GM18870 (cell line): ENCODE results near the gene UBASH3B.

Experiments used
- ATAC-seq: cut with Tn5 transposase; IDR thresholded peaks from one replicate; pipeline ENCODE4 v1.9.1; 2021; ENCODE audit warnings: moderate library complexity; ENCODE audit not compliant: unreplicated experiment

The UBASH3B gene

DNA sequence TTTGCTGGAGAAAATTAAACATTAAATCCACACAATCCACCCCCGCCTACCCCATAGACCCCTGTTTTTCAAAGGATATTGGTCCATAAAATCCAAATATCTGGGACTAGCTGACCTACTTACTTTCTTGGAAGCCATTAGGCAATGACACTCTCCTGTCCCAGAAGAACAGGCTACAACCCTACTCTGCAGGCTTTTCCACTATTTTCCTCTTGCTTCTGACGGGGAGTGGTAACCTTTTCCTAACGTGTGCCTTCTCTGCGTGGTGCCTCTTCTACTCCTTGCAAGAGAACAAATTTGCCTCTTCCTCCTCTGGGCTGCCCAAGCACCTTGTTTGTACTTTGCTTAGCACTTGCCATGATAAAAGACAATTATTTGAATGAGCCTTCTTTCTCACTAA is 51.6 kb downstream of the UBASH3B start:
- ATAC-seq: no peak

DNA sequence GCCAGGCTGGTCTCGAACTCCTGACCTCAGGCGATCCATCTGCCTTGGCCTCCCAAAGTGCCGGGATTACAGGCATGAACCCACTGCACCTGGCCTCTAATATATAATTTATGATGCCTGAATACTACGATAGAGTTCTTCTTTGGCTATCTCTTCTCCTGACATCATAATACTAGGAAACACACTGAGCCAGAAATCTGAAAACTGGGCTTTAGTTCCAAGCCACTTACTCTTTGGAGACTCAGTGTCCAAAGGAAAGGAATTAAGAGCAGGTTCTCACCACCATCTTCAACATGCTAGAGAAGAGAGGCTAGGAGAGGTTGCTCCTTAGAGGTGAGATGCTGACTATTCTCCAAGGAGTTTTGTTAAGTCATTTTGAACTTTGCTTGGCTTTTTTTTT is 52.4 kb downstream of the UBASH3B start:
- no peak for ATAC-seq

- ATAC-seq: no peak
These were observed 53.7 kb downstream of the UBASH3B start for GRCh38 chr11:122709039-122709760.

DNA sequence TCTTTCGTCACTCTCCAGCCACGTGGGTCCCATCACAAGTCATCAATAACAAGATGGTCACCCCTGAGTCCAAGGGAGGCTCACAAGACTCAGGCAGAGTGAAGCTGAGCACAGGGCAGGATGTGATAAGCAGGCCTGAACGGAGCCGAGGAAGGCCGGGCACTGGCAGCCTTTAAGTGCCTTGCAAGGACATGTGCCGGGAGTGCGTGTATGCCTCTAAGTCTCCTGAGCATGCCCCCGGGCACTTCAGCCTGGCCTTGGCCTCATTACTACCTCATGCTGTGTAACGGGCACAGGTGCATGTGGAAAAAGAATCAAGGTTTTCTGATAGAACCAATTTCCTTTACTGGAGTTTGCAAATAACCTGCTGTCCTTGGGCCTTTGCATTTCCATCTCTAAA is 55.8 kb downstream of the UBASH3B start:
- no peak for ATAC-seq

GRCh38 chr11:122711831-122712381 is 56.4 kb downstream of the UBASH3B start:
- no peak for ATAC-seq

DNA sequence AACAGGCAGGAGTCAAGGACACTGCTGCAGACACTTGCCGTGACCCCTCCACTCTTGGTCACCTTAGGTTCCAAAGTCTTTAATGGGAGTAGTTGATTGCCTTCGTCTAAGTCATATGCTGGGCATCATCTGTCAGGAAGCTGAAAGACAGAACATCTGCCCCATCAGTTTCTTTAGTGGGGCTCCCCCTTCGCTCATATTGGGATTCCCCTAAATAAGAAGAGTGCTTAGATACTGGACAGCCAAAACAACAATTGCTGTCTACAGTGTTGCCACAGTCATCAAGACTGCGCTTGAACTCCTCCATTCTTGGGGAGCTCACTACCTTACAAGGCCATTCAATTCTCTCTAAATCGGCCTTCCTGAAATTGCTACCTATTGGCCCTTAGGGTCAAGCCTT is 58.5 kb downstream of the UBASH3B start:
- ATAC-seq: no peak

GRCh38 chr11:122714484-122714883 is 59.0 kb downstream of the UBASH3B start:
- ATAC-seq: no peak

- ATAC-seq: no peak
These were observed 60.3 kb downstream of the UBASH3B start for GRCh38 chr11:122715548-122716440.

DNA sequence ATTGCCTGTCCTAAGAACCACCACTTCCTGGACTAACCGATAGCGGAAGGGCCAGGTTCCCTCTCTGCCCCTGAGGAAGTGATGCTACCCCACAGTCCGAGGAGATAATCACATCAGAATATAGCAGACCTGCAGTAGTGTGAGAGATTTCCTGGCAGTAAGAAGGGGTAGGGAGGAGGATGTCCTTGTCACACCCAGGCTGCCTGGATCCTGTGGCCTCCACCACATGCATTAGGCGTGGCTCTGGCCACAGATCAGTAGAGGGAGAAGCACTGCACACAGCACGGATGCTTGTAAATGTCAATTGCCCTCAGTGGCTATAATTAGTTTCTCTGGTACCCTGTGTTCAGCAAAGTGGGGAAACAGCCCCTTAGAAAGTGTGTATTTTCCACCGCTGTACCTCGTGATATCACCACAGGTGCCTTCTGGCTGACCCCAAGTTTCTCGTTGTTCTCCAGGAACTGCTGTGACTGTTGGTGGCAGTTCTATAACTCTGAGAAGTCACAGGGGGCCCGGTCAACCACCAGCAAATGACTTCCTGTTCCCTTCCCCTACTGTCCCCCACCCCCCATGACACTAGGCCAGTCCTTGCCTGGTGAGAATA is 61.8 kb downstream of the UBASH3B start:
- peak; percentile 88 for ATAC-seq

- no peak for ATAC-seq
These were observed 64.8 kb downstream of the UBASH3B start for GRCh38 chr11:122720107-122720881.

DNA sequence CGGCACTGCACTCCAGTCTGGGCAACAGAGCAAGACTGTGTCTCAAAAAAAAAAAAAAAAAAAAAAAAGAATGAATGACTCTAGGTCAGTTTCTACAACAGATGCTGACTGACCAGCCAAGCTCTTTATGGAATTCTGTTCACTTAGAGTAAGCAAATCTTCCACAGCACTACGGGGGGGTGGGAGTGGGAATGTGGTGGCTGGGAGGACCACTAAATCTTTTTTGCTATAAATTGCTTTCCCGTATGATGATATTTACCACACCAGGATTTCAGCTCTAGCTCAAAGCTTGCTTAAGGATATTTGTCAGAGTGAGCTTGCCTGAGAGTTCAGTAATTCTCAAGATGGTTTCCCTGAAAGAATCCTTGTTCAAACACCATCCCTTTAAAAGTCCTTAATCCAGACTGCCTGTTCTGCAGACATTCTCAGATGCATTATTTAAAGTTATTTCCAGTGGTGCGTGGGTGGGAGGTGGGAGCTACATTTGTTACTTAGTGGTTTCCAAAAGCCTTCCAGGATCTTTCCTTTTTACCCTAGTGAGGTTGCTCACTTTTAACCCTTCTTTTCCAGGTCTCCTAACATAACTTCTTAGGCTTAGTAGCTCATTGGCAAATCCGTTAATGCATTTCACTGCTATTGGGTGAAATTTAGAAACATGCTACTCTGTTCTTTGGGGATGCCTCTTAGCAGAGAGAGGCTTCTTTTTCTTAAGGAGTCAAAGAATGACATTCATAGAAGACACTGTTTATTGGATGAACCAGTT is 65.9 kb downstream of the UBASH3B start:
- ATAC-seq: no peak

DNA sequence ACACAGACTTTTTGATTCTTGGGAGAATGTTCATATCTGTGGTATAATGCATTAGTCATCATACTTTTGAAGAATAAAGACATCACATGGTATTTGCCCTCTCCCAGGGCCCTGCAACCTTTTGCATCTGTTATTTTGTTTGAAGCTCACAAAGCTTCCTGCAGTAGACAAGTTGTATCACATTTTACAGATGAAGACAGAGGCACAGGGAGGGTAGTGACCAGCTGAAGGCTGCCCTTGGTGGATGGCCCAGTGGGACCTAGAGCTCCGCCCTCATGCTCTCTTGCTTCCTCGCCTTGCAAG is 66.4 kb downstream of the UBASH3B start:
- no peak for ATAC-seq

GRCh38 chr11:122723106-122723505 is 67.6 kb downstream of the UBASH3B start:
- ATAC-seq: no peak

DNA sequence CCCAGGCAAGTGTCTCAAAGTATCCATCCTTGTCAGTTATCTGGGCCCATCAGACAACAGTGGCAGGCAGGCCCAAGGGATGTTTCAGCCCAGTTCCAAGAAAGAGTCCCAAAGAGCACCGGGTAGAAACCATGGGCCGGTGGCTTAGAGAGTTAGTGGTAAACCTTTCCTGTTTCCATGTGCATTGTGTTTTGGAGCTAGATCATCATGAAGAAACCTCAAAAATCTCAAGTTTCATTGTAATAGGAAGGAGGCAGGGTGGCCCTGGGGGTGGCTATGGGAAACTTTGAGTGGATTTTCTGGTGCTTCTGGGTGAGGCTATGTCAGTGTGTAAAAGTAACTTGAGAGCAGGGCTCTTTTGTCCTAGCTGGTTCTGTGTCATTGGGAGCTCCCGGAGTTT is 68.1 kb downstream of the UBASH3B start:
- ATAC-seq: no peak

DNA sequence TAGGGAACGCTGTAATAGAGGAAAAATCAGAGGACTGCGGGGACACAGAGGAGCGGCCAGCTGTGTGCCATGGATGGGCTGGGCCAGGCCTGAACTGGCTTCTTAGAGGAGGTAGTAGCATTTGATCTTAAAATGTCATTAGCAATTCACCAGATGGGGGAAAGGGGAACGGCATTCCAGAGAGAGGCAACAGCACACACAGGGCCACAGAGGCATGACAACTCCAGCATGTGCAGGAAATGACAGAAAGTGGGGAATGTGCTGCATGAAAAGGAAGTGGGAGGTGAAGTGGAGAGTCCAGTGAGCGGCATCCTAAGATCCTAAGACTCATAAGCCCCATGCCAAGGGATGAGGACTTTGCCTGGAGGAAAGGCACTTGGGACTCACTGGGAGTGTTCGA is 69.0 kb downstream of the UBASH3B start:
- ATAC-seq: no peak

- ATAC-seq: no peak
These were observed 70.5 kb downstream of the UBASH3B start for GRCh38 chr11:122726028-122726427.

DNA sequence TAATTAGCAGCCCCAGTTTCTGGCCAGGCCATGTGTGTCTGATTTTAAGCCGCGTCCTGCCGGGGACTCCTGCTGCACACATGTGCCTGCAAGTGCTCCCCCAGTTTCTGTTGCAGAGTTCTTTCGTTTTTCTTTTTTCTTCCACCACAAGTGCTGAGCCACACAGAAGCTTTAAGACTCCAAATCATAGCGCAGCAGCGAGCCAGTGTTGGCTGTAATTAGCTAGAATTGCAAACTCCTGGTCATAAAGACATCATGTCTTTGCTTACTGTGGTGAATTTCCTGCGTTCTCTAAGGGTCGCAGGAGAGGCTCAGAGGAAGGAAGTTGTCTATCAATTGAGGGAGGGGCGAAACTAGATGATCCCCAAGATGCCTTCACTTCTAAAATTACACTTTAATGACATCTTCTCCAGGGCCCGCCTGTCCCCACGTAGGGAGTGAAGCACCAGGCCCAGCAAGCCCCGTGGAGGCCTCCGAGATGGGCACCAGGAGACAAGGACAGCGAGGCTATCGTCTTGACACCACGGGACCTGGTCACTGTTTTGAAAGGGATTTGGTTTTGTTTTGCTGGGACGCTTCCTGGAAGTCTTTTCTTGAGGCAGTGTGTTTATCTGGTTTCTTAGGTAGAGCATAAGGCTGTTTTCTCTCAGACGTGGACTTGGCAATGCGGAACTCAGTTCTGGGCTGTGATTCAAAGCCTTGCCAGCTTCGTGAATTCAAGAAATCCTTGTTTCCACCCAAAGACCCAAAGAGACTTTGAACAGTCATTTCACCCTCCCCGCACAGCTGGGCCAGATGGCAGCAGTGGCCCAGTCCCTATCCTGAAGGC is 71.8 kb downstream of the UBASH3B start:
- ATAC-seq: peak; percentile 89

DNA sequence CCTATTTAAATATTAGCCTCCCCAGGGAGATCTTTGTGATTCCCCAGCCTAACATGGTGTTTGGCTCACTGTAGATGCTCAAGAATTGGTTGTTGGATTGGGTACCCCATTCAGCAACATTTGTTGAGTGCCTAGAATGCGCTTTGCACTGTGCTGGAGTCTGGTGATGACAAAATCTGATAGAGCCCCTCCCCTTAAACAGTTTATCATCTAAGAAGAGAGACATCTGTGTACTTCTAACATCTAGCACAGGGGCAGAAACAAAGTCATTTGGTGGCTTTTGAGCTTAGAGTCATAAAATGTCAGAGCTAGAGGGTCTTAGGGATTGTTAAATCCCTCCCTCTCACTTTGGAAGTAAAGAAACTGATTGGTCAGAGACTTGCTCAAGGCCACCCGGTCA is 73.0 kb downstream of the UBASH3B start:
- ATAC-seq: no peak

DNA sequence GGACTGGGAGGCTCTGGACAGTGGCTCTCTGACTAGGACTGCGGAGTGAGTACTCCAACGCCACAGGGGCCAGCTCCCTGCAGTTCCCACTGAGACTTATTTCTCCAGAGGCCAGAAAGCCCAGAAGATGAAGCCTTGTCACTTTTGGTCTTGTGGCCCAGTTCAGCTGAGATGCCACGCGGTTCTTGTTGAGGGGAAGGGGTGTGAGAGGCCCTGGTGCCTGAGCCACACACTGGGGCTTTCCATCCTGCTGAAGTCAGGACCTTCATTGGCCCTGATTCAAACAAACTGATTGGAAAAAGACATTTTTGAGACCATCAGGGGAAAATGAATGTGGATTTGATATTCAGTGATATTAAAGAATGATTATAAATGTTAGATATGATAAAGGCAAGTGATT is 73.6 kb downstream of the UBASH3B start:
- no peak for ATAC-seq
